HG03280 (cell line): ENCODE measurements around the gene RIOX2.
A peak's percentile ranks its signal among the peaks of the same experiment; 100 is the strongest.
"Not testable (repeated sequence)": the region's sequence is repeated elsewhere in the genome, so short reads cannot be mapped to it uniquely, and the experiment has no call there.

Experiments used
- ATAC-seq: cut with Tn5 transposase; IDR thresholded peaks from one replicate; pipeline ENCODE4 v1.9.1; 2021; ENCODE audit warnings: mild to moderate bottlenecking, moderate library complexity; ENCODE audit not compliant: unreplicated experiment

RIOX2 gene

DNA sequence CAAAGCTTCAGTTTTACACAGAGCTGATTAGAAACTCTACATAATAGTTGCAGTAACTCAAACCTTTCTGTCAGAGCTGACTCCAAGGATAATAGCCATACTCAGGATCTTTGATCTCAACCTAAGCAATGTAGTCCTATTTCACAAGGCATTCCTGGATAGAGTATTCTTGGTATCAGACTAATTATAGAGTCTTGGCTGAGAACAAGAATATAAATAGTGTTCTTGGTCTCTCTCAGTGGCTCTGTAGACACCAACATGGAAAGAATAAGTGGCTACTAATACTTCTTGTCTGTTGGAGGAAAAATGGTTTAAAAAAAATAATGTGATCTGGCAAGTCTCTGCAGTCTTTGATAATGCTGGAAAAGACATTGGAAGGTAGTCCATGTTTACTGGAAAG, 55.7 kb downstream of the RIOX2 start:
- no peak for ATAC-seq

DNA sequence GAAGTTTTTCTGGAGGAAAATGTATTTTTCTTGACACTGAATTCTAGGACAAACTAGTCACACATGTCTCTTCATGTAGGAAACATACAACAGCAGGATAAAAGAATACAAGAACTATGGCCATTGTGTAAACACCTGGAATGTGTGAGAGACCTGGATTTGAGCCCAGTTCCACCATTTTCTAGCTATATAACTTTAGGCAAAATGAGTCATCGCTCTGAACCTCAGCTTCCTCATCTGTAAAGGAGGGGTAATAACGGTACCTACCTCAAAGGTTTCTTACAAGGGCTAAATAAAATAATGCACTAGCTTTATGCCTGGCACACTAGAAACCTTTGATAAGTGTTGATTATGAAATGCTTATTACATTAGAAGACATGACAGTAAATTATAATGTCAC, 57.8 kb downstream of the RIOX2 start:
- ATAC-seq: no peak

DNA sequence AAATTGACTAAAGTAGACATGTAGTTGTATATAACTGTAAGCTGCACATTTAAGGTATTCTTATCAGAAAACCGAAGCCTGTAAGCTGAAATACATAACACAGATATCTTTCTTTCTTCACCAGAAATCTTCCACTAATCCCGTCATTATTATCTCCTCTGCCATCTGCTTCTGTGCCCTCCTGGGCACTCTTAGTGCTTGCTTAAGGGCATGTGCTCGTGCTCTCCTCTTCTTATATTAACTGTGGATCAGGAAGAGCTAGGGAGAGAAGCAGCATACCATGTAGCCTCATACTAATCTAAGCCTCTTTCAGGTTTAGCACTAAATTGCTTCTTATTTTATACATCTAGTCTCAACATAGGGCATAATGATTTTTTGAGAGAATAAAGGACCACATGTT, 60.8 kb downstream of the RIOX2 start:
- ATAC-seq: no peak

DNA sequence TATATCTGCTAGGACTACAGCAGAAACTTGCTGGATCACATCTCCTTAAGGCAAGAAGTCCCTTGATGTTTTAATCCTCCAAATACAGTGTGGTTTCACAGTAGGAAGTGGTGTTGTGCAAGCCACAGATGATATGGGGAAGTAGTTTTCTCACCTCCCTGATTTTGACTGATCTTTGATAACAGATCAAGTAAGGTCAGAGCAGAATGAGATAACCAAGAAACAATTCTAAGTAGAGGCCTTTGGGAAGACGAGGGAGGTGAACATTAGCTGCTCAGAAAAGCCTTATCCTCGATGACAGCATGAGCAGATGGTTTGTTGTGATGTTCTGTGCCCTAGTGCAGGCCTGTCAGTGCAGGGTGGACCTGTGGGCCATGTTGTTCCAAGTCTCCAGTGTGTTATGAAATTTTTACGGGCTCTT, 61.3 kb downstream of the RIOX2 start:
- ATAC-seq: no peak

DNA sequence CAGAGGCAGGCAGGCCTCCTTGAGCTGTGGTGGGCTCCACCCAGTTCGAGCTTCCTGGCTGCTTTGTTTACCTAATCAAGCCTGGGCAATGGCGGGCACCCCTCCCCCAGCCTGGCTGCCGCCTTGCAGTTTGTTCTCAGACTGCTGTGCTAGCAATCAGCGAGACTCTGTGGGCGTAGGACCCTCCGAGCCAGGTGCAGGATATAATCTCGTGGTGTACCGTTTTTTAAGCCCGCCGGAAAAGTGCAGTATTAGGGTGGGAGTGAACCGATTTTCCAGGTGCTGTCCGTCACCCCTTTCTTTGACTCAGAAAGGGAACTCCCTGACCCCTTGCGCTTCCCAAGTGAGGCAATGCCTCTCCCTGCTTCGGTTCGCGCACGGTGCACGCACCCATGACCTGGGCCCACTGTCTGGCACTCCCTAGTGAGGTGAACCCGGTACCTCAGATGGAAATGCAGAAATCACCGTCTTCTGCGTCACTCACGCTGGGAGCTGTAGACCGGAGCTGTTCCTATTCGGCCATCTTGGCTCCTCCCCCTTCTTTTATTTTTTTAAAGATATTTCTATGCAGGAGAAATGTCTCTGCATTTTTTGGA, 61.9 kb downstream of the RIOX2 start:
- ATAC-seq: not testable (repeated sequence)

DNA sequence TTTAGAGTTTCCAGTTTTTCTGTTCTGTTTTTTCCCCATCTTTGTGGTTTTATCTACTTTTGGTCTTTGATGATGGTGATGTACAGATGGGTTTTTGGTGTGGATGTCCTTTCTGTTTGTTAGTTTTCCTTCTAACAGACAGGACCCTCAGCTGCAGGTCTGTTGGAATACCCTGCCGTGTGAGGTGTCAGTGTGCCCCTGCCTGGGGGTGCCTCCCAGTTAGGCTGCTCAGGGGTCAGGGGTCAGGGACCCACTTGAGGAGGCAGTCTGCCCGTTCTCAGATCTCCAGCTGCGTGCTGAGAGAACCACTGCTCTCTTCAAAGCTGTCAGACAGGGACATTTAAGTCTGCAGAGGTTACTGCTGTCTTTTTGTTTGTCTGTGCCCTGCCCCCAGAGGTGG, 62.4 kb downstream of the RIOX2 start:
- not testable (repeated sequence) for ATAC-seq

DNA sequence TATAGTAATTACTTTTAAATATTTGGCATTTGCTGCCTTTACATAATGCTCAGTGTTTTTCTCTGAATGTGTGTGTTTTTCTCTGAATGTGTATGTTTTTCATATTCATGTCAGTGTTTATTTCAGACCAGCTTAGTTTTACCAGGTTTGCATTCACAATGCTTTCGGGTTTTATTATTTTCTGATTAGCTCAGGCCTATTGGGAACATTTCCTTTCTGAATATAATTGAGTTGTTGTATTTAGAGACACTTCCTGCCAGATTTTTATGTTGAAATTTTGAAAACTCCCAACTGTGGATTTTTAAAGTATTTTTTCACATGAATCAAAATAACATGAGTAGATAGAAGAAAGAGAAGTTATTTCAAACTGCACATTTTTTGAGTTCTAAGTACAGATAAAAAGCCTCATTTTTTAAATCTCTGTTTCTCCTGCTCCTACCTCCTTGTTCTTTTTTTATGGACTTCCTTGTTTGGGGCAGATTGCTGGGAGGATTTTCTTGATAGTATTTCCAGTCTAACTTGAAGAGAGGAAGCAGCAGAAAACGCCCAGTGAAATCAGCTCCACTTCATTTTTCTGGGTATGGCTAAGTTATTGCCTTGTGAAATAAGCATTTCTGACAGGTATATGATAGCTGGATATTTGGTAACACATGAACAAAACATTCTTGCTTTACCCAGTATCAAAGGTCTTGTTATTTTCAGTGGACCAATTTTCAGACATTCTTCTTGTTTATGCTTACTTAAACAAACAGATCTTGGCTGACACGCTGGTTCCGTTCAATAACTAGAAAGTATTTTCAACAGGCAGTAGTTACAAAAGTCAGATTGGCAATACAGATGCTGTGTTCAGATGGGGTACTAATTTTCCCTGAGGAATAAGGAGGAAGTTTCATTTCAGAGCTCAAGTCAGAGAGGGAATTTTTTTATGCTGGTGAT, 70.7 kb downstream of the RIOX2 start:
- no peak for ATAC-seq

DNA sequence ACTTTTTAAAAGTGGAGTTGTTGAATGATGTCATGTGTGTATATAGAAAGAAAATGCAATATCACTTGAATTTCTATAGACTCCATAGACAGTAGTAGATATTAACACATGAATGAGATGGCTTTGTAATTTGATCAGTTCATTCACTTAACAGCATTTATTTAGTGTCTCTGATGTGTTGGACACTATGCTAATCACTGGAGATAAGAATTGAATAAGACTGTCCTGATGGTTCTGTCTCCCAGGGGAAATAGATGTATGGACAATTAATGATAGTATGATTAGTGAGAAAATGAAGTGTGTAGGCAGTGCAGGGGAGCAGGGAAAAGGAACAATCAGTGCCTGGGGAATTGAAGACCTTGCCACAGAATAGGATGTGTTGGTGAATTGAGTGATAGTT, 72.9 kb downstream of the RIOX2 start:
- no peak for ATAC-seq

DNA sequence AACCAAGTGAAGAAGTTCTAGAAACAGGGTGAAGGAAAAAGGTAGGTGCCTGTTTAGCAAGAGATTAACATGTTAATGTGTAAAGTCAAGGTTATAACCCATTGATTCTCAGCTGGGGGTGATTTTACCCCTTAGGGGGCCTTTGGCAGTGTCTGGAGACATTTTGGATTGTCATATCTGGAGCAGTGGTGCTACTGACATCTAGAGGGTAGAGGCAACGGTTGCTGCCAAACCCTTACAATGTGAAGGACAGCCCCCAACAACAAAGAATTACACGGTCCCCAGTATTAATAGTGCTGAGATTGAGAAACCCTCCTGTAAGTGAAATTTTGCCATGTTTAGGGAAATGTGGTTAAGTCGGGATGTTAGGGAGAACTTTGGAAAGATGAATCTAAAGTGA, 75.7 kb downstream of the RIOX2 start:
- ATAC-seq: no peak

DNA sequence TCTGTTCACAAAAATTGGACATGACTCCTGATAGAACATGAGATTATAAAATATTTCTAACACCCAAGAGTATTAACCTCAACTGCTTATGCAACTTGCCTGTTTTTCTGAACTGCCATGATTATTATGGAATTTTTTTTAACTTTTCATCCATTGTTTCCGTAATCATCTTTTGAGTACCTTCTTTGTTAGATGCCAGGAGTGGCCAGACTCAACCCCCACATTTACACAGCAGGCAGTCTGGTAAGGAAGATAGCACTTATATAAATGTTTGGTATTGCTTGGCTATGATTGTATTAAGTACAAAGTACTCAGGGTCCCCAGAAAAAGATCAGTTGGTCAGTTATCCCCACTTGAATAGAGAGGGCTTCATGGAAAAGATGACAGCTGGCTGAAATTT, 76.1 kb downstream of the RIOX2 start:
- no peak for ATAC-seq

DNA sequence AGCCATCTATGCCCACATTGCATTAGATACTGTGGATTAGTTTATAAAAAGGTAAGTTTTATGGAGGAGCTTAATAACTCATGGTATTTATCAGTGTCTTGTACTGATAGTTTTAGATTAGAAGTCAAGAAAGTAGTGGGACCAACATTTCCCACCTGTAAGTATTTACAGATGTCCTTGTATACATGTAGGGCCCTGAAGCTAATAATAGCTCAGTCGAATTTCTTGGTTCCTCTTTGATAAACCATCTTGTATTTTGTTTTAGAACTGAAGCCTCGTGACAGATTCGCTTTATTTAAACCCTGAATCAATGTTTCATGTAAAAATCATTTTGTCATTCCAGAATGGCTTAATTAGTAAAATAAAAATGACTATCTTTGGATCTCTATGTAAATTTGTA, 77.0 kb downstream of the RIOX2 start:
- ATAC-seq: peak; percentile 75

DNA sequence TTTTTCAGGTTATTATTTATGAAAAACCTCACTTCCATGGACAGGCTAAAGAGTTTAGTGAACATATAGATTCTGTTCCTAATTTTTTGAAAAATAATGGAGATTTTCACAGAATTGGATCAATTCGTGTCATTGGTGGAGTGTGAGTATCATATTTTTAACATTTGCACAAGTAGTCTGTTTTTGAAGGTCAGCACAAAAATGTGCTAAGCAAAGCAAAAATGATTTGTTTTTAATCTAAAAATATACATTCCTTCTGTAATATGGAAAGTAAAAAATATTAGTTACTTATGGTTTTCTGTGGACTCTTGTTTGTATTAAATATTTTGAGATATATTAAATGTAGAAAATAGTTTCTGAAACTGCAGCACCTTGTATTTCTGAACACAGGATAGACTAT, 79.4 kb downstream of the RIOX2 start:
- ATAC-seq: no peak
